HS-5 (cell line): ENCODE measurements around the gene ARHGEF2.
"Not testable (repeated sequence)": the region's sequence is repeated elsewhere in the genome, so short reads cannot be mapped to it uniquely, and the experiment has no call there.

Experiments used
- DNase-seq: peaks from one replicate; pipeline ENCODE4 v3.0.0-alpha.2; 2012; ENCODE audit warnings: low read depth

The ARHGEF2 gene

GRCh38 chr1:155942578-155943141, 35.7 kb downstream of the ARHGEF2 start:
- no peak for DNase-seq

DNA sequence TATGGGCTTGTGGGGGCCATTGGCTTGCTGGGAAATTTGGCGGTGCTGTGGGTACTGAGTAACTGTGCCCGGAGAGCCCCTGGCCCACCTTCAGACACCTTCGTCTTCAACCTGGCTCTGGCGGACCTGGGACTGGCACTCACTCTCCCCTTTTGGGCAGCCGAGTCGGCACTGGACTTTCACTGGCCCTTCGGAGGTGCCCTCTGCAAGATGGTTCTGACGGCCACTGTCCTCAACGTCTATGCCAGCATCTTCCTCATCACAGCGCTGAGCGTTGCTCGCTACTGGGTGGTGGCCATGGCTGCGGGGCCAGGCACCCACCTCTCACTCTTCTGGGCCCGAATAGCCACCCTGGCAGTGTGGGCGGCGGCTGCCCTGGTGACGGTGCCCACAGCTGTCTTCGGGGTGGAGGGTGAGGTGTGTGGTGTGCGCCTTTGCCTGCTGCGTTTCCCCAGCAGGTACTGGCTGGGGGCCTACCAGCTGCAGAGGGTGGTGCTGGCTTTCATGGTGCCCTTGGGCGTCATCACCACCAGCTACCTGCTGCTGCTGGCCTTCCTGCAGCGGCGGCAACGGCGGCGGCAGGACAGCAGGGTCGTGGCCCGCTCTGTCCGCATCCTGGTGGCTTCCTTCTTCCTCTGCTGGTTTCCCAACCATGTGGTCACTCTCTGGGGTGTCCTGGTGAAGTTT, 36.4 kb downstream of the ARHGEF2 start:
- DNase-seq = no peak

DNA sequence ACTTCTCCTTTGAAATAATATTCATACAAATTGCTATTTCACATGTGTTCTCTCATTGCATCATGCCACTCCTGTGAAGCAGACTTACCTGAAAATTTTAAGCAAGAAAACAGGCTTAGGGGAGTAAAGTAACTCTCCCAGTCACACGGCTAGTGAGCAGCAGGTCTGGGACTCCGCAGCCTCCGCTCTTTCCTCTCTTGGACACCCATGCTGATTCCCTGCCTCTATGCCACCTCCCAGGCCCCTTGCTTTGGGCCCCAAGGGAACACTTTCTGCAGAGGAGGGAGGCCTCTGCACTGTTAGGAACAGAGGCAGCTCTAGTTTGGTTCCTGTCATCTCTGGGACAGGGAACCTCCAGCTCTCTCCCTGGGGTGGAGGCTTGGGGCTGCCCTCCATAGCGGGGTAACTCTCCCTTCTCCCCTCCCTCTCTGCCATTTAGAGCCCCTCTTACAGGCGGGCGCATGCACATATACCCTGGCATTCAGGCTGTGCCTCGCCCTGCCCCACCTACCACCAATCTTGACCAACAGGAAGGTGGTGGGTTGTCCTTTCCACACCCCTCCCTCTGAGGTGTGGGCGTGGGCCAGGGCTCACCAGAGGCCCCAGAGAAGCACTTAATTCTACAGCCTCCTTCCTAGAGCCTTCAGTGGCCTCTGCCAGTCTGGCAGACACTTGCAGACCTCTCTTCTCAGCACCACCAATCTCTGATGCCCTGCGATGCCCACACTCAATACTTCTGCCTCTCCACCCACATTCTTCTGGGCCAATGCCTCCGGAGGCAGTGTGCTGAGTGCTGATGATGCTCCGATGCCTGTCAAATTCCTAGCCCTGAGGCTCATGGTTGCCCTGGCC, 37.1 kb downstream of the ARHGEF2 start, which contains the start of gene RXFP4:
Gene RXFP4, plus strand, starts transcription at position 646 of the 852 bp plus-strand sequence. Its CDS starts 72 bp downstream, at position 718.
- no peak for DNase-seq

DNA sequence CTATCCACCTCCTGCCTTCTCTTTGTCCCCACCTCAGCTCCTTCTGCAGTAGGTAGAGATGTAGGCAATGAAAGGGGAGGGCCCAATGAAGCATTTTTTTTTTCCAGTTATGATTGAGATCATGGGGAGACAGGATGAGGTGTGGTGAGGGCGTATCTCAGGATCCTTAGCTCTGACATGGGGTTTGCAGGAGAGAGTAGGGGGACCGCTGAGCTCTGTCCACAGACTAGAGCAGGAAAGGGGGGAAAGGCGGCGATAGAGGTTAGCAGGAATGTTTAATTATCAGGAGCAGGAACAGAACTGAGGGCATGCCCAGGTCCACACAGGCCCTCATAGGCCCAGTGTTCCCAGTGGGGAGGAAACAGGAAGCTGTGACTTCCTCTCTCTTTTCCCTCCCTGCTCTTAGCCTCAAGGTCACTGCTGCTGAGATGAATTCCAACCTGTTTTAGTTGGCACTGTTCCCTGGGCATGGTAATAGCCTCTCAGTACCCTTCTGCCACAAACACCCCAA, 37.8 kb downstream of the ARHGEF2 start:
- DNase-seq = no peak

DNA sequence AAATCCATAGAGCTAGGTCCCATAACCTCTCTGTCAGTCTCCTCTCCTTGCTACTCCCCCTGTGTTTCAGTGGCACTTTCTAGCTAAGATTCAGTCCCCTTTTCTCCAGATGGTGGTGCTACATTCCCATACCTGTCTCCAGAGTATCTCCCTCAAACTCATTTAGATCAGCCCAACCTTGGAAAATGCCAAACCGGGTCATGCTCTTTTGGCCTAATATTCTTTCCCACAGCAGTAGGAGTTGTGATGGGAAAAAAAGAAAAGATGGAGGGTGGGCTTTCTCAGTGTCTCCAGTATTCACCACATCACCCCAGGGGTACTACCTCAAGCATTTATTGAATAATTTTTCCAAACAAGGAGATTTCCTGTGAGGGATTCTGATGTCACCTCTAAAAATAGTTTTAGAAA, 40.1 kb downstream of the ARHGEF2 start:
- DNase-seq = no peak

GRCh38 chr1:155934936-155935590, 43.3 kb downstream of the ARHGEF2 start:
- no peak for DNase-seq

- DNase-seq = peak; percentile 94
Observed at GRCh38 chr1:155934097-155934935, 44.0 kb downstream of the ARHGEF2 start, which contains the start of gene KHDC4. TSS of gene KHDC4 (minus strand) at chr1:155934413. CDS start at chr1:155934373, 40 bp downstream.

DNA sequence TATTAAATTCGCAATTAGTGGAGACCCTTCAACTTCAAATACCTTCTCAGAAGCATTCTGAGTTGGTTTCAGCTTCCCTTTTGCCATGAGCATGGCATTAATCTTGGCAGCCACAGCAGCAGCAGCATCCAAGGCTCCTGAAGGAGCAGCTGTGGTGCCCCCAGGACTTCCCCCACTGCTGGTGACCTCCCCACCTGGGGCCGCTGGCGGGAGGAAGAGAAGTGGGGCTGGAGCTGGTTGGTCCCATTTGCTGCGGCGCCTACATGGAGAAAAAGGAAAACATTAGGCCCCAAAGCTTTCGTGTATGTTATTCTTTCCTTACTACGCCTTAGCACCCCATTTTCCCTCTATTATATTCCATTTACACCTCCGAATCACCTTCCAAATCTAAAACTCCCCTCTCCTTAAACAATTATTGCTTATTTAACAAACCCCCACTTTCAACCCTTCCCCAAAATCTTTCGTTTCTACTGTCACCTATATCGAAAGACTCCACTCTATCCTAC, 44.7 kb downstream of the ARHGEF2 start:
- DNase-seq = no peak

- DNase-seq = no peak
Observed at GRCh38 chr1:155932487-155932886, 45.9 kb downstream of the ARHGEF2 start.

DNA sequence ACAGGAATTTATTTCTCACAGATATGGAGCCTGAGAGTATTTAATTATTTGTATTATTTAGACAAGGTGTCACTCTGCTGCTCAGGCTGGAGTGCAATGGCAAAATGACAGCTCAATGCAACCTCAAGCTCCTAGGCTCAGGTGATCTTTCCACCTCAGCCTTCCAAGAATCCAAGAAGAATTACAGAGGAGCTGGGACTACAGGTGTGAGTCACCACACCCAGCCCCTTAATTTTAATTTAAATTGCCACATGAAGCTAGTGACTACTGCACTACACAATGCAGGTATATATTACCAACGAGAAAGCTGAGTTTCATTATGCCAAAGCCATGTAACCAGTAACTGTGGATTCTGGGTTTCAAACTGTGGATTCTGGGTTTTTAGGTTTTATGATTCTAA, 46.3 kb downstream of the ARHGEF2 start:
- DNase-seq = no peak

DNA sequence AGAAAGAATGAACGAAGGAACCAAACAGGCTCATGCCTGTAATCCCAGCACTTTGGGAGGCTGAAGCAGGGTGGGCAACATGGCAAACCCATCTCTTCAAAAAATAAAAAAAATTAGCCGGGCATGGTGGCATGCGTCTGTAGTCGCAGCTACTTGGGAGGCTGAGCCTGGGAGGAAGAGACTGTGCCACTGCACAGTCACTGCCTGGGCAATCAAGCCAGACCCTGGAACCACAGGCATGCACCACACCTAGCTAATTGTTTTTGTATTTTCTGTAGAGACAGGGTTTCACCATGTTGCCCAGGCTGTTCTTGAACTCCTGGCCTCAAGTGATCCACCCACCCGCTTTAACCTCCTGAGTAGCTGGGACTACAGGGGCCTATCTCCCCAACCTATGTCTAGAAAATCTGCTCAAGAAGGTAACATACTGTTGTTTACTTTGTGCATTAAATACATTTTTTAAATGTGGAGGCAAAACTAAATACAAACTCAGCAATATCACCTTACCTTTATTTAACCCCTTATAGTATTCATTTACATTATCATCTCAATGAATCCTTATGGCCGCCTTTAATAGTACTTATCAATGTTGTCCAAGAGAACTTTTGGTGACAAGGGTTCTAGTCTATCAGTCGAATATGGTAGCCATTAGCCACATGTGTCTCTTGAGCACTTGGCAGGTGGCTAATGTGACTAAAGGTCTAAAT, 46.9 kb downstream of the ARHGEF2 start:
- DNase-seq = no peak

DNA sequence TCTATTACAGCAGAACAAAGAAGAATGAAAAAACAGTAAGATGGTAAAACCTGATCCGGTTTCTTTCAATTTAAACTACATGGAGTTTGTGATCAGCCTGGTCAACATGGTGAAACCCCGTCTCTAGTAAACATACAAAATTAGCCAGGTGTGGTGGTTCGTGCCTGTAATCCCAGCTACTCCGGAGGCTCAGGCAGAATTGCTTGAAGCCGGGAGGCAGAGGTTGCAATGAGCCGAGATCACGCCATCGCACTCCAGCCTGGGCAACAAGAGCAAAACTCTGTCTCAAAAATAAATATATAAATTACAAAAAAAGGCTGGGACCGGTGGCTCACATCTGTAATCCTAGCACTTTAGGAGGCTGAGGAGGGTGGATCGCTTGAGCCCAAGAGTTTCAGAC, 47.6 kb downstream of the ARHGEF2 start:
- not testable (repeated sequence) for DNase-seq

GRCh38 chr1:155929057-155929456, 49.3 kb downstream of the ARHGEF2 start:
- DNase-seq = no peak

- no peak for DNase-seq
Observed at GRCh38 chr1:155925506-155925905, 52.8 kb downstream of the ARHGEF2 start.

DNA sequence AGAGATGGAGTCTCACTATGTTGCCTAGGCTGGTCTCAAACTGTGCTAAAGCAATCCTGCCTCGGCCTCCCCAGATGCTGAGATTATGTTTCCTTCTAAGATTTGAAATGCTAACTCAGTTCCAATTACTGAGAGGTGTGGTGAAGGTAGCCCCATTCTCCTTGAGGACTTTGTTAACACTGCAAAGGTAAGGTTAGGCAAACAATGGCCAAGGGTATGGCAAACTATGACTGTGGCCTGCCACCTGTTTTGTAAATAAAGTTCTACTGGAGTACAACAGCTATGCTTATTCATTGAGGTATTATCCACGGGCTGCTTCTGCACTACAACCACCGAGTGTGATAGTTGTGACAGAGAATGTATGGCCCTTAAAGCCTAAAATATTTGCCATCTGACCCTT, 57.6 kb downstream of the ARHGEF2 start:
- no peak for DNase-seq

- DNase-seq = no peak
Observed at GRCh38 chr1:155919801-155920200, 58.5 kb downstream of the ARHGEF2 start.

DNA sequence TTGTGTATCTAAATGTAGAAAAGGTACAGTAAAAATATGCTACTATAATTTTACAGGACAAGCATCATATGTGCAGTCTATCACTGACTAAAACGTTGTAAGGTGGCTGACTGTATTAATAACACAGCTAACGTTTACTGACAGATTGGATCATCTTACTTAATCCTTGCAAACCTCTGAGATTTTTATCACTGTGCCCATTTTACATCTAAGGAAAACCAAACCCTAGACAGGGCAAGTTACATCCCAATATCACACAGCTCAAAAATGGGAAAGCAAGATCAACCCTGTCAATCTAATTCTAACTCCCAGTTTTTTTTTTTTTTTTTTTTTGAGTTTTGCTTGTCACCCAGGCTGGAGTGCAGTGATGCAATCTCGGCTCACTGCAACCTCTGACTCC, 59.7 kb downstream of the ARHGEF2 start:
- DNase-seq = no peak

GRCh38 chr1:155913969-155914757, 64.2 kb downstream of the ARHGEF2 start:
- peak; percentile 36 for DNase-seq

GRCh38 chr1:155912056-155912536, 66.3 kb downstream of the ARHGEF2 start:
- DNase-seq = no peak
